ENCODE results near the gene DMD. TPM values are rescaled to one million over a fixed set of nuclear protein-coding genes. Genes with fewer than 3 reads are reported as not detected.

The DMD gene
- total RNA-seq, 1 donor from 2014 or later: 2.5 TPM

- no peaks in the 10 kb centered on the region for H3K27me3 ChIP-seq (ENCODE audit: control insufficient read depth, insufficient read depth, low read length)
- H3K36me3 ChIP-seq (ENCODE audit: control insufficient read depth, insufficient read depth, low read length): no peaks in the 10 kb centered on the region
- TF ChIP-seq, protein P1, sequence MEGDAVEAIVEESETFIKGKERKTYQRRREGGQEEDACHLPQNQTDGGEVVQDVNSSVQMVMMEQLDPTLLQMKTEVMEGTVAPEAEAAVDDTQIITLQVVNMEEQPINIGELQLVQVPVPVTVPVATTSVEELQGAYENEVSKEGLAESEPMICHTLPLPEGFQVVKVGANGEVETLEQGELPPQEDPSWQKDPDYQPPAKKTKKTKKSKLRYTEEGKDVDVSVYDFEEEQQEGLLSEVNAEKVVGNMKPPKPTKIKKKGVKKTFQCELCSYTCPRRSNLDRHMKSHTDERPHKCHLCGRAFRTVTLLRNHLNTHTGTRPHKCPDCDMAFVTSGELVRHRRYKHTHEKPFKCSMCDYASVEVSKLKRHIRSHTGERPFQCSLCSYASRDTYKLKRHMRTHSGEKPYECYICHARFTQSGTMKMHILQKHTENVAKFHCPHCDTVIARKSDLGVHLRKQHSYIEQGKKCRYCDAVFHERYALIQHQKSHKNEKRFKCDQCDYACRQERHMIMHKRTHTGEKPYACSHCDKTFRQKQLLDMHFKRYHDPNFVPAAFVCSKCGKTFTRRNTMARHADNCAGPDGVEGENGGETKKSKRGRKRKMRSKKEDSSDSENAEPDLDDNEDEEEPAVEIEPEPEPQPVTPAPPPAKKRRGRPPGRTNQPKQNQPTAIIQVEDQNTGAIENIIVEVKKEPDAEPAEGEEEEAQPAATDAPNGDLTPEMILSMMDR (IDR thresholded peaks at IDR 0.05; ENCODE audit: insufficient read depth, low read length, poor library complexity, severe bottlenecking): peak; percentile 14
- H3K4me3 ChIP-seq (ENCODE audit: low read depth, low read length): no peak overlapping the region
- DNase-seq (ENCODE audit: low read depth): no peak
Observed at GRCh38 chrX:32408389-32408788, 803.0 kb downstream of the DMD start.

GRCh38 chrX:32397562-32398216 lies 813.7 kb downstream of the DMD start:
- no peak for DNase-seq (ENCODE audit: low read depth)
- no peaks in the 10 kb centered on the region for H3K36me3 ChIP-seq (ENCODE audit: control insufficient read depth, insufficient read depth, low read length)
- H3K4me3 ChIP-seq (ENCODE audit: low read depth, low read length): no peak overlapping the region
- TF ChIP-seq, protein P1 (IDR thresholded peaks at IDR 0.05; ENCODE audit: insufficient read depth, low read length, poor library complexity, severe bottlenecking): no peak
- no peaks in the 10 kb centered on the region for H3K27me3 ChIP-seq (ENCODE audit: control insufficient read depth, insufficient read depth, low read length)

- DNase-seq (ENCODE audit: low read depth): no peak
- H3K27me3 ChIP-seq (ENCODE audit: control insufficient read depth, insufficient read depth, low read length): no peaks in the 10 kb centered on the region
- H3K36me3 ChIP-seq (ENCODE audit: control insufficient read depth, insufficient read depth, low read length): no peaks in the 10 kb centered on the region
- H3K4me3 ChIP-seq (ENCODE audit: low read depth, low read length): no peak overlapping the region
- TF ChIP-seq, protein P1 (IDR thresholded peaks at IDR 0.05; ENCODE audit: insufficient read depth, low read length, poor library complexity, severe bottlenecking): no peak
Observed at GRCh38 chrX:32395878-32396277, 815.5 kb downstream of the DMD start.

- TF ChIP-seq, protein P1 (IDR thresholded peaks at IDR 0.05; ENCODE audit: insufficient read depth, low read length, poor library complexity, severe bottlenecking): no peak
- no peak for DNase-seq (ENCODE audit: low read depth)
- Histone ChIP-seq H3K4me3 (ENCODE audit: low read depth, low read length) (no peak overlapping the region), H3K27me3 (ENCODE audit: control insufficient read depth, insufficient read depth, low read length) (no peaks in the 10 kb centered on the region), H3K36me3 (ENCODE audit: control insufficient read depth, insufficient read depth, low read length) (no peaks in the 10 kb centered on the region)
Observed at GRCh38 chrX:32392655-32393054, 818.7 kb downstream of the DMD start.

DNA sequence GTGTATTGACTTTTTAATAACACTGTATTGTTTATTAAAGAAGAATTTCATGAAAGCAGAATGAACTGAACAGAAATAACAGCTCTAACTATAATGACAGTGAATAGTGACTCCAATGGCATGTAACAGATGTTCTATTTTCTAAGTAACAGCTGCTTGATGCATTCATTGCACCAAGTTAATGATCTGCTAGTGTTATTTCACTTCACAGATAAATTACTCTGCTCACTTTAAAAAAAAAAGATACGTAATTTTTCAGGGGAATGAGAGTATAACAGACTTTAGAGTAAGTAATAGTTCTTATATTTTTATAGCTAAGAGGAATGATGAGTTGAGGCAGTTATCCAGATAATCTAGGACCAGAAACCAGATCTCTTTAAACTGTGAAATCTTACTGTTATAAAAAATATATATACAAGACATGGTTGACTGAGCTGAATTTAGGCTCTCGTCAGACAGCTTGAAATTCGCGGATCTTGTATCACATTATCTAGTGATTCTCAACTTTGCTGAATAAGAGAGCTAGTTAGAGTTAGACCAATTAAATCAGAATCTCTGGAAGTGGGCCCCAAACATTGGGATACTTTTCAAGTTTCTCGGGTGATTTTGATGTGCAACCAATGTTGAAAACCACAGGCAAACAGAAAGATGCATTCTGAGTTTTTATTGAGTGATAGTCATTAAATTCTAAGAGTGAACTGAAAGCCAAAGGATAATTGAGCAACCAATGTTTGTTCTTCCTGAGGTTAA lies 840.7 kb downstream of the DMD start:
- H3K27me3 ChIP-seq (ENCODE audit: control insufficient read depth, insufficient read depth, low read length): no peaks in the 10 kb centered on the region
- H3K36me3 ChIP-seq (ENCODE audit: control insufficient read depth, insufficient read depth, low read length): no peaks in the 10 kb centered on the region
- TF ChIP-seq, protein P1 (IDR thresholded peaks at IDR 0.05; ENCODE audit: insufficient read depth, low read length, poor library complexity, severe bottlenecking): no peak
- DNase-seq (ENCODE audit: low read depth): no peak
- no peak overlapping the region for H3K4me3 ChIP-seq (ENCODE audit: low read depth, low read length)

Measured in kidney epithelial cell (primary cell).